DMS153 (cell line): ENCODE results near the gene MORF4L2.

ENCODE experiments used
- DNase-seq: peaks from one replicate; lab custom pipeline; 2025; lab: John Stamatoyannopoulos, UW

MORF4L2 gene

GRCh38 chrX:103631145-103631544, 55.4 kb downstream of the MORF4L2 start:
- no peak for DNase-seq

DNA sequence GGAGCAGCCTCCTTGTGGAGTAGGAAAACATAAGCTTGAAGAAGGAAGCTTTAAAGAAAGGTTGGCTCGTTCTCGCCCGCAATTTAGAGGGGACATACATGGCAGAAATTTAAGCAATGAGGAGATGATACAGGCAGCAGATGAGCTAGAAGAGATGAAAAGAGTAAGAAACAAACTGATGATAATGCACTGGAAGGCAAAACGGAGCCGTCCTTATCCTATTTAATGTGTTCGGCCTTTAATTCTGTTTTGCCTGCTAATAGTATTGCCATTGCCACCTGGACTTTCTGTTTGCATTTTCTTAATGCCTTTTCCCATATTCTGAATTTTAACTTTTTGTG, 56.4 kb downstream of the MORF4L2 start:
- DNase-seq: no peak

DNA sequence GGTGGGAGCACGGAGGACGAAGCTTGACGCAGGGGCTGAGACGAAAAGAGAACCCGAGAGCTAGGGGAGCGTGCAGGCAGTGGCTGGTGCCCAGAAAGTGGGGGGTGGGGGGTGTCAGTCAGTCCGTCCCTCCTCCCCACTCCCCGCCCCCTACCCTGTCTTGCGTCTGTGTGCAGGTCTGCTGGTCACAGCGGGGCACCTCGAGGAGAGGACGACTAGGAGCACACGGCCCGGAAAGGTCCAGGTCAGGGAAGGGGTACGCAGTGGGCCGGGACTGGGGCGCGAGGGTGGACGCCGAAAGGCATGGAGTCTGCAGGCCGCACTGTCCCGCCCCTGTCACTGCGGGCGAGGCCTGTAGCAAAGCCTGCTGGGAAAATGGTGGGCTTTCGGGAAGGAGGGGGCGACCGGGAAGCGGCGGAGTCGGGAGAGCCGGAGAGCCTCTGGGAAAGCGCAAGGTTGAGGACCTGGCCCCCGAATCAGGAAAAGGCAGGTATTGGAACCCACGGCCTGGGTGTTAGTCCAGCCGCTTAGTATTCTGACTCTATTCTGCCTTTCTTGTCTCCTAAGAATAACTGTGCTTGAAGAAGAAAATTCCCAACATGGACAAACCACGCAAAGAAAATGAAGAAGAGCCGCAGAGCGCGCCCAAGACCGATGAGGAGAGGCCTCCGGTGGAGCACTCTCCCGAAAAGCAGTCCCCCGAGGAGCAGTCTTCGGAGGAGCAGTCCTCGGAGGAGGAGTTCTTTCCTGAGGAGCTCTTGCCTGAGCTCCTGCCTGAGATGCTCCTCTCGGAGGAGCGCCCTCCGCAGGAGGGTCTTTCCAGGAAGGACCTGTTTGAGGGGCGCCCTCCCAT, 57.0 kb downstream of the MORF4L2 start:
- no peak for DNase-seq

DNA sequence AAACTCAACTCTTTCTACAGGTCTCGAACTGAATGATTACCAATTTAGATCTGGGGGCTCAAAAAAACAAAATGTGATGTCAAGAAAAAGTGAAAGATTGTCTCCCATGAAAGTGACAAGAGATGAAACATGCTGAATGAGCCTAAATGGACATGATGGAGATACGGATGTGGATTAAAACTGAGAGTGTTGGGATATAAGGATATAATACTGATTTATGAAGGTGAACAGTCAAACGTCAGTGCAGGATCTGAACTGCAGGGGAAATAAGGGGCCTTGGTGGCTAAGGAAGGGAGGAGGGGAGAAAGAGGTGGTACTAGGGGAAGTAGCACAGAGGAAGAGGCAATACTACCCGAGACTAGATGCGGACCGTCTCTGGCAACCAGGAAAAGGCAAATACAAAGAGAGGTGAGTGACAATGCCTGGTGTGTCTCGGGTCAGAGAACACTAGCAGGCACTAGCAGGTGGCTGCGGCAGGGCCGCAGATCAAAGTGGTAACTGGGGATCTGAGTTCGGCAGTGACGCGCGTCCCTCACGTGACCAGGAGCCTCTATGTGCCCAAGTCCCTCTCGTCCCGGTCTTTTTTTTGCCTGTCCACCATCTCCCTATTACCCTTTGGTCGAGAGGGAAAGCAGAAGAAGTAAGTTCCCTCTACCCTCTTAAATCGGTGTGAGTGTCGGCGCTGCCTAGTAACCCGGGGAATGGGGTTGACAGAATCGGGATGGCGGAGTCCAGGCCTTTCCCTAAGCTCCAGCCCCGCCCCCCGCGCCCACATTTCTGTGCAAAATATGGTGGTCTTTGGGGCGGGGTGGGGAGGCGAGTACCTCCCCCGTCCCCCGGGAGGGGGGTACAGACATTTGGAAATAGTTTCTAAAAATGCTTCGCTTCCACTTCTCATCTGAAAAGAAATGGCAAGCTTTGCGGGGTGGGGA, 57.8 kb downstream of the MORF4L2 start, which contains the start of gene TCEAL1:
TCEAL1 (plus strand) TSS at position 590 of the 932 bp plus-strand sequence. CDS start 942 bp downstream, outside the sequence.
- no peak for DNase-seq

DNA sequence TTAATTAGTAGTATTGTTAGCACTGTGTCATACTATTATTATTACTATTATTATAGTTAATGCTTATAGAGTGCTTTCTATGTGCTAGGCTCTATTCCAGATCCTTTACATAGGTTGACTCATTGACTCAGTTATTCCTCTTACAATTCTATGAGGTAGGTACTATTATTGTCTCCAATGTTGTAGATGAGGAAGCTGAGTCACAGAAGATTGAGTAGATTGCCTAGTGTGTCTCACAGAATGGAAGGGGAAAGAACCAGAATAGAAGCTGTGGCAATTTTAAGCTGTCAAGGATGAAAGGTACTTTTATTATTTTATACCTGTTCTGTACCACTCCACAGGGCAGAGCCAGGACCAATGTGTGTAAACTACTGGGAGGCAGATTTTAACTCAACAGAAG, 59.6 kb downstream of the MORF4L2 start:
- DNase-seq: no peak
